Stimulated activated CD4-positive, alpha-beta T cell treated with anti-CD3 and anti-CD28 coated beads, Interleukin-4, amount 100 ng/mL, for 1 hour (primary cell): Measurements from ENCODE around the gene CDHR3.
"Not testable (repeated sequence)": the region's sequence is repeated elsewhere in the genome, so short reads cannot be mapped to it uniquely, and the experiment has no call there.

Experiments
- DNase-seq: peaks from one replicate; pipeline ENCODE4 v3.0.0-alpha.2; 2020

The CDHR3 gene

DNA sequence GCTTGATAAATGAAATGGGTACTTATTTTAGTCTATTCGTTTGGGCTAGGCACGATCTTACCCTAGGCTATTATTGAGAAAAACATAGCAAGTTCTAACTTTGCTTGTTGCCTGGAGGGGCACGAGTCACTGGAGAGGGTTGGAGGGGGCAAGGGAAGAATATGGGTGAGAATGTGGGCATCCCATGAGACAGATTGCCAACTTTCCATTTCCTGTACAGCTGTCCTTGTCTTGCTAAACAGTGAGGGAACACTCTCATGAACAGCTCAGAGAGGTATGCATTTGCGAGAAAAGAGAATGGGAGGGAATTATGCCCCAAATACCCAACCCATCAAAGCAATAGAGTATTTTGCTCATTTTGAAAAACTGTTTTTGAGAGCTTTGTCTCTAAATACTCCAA, 9.2 kb downstream of the CDHR3 start:
- DNase-seq = no peak

DNA sequence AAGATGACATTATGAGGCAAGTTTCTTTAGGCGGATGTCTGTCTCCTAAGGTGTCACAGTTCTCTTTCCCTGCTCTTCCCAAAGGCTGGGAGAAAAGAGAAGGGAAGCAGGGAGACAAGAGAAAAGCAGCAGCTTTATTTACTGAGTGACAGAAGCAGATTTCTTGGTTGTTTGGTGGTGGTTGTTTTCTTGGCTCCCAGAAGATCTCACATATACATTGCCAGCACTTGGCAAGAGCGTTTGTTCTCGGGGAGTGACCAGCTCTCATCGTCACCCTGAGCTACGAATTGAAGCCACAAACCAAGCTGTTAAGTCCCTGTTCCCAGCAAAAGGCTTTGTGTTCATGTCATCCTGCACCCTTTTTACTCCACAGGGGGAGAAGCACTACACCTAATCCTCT, 11.4 kb downstream of the CDHR3 start:
- no peak for DNase-seq

DNA sequence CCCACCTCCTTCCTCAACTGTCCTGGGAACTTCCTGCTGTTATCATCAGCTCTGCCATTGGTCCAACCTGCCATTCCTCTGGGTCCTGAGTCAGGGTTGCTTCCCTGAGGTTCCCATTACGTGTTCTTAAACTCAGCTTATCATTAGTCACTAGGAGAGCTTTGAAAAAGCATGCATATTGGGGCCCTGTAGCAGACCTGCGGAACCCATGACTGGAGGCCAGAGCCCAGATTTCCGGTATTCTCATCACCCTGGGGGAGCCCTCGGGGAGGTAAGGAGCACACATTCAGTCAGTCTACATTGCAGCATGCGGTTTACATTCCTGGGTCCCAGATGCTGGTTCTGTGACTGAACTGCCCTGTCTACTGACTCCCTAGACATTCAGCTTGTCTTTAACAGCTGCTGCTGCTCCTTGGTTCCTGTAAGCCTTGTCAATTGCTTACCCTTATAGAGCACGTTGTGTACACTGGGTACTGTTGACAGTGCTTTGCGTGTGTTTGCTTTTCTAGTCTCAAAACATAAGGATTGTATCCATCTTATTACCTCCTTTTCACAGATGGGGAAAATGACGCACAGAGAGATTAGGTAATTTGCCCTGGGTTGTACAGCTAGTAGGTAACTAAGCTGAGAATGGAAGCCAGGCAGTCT, 12.8 kb downstream of the CDHR3 start:
- no peak for DNase-seq

DNA sequence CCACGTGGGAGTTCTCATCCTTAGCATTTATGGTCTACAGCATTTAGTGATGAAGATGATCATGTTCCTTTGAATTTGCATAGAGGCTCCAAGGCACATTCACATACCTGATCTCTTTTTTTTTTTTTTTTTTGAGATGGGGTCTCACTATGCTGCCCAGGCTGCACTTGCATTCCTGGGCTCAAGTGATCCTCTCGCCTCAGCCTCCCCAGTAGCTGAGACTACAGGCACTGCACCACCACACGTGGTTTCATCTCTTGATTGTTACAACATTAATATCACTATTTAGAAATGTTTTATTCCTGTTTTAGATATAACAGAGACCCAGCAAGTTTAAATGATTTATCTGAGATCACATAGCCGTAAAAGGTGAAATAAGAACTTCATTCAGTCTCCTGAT, 13.8 kb downstream of the CDHR3 start:
- no peak for DNase-seq

DNA sequence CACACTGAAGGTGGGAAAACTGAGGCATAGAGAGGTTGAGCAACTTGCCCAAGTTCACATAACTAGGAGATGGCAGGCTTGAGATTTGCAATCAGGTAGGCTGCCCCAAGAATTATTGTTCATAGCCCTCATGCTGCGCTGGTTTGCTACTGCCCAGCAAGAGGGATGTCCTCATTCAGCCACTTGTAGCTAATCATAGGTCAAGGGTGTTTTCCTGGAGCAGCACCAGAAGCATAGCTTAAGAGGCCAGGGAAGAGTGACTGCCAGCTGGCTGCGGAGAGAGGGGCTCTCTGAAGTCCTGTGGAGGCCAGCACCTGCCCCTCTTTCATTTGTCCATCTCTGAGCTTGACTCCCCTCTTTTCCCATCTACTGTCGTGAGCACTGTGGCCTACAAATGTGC, 15.0 kb downstream of the CDHR3 start:
- no peak for DNase-seq

DNA sequence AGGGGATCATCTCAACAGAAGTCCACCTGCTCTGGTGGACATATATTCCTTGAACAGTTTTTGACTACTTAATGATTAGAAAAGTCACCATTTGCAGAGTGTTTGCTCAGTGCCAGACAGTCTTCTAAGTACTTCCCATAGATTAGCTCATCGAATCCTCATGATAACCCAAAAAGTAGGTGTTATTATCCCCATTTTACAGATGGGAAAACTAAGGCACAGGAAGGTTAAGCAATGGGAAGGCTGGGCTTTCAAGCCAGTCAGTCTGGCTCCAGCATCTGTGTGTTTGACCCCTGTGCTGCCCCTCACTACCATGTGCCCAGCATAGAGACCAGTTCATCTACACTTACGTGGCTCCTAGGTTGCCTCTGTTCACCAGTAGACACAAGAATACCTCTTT, 15.9 kb downstream of the CDHR3 start:
- DNase-seq = no peak

DNA sequence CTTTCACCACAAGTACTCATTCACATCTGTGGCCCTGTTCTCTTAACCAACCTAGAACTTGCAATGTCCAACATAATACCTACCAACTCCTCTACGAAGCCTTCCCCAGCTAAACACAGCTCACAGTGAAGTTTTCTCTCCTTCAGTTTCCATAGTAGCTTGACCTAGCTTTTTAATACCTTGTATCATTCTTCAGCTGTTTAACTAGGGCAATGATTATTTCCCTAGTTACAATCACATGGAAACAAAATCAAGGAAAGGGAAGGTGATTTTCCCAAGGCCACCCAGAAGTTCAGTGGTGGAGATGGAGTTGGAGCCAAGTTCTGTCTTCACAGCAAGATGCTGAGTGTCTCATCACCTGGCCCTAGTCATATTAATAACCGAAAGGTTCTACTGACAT, 16.3 kb downstream of the CDHR3 start:
- DNase-seq = no peak

DNA sequence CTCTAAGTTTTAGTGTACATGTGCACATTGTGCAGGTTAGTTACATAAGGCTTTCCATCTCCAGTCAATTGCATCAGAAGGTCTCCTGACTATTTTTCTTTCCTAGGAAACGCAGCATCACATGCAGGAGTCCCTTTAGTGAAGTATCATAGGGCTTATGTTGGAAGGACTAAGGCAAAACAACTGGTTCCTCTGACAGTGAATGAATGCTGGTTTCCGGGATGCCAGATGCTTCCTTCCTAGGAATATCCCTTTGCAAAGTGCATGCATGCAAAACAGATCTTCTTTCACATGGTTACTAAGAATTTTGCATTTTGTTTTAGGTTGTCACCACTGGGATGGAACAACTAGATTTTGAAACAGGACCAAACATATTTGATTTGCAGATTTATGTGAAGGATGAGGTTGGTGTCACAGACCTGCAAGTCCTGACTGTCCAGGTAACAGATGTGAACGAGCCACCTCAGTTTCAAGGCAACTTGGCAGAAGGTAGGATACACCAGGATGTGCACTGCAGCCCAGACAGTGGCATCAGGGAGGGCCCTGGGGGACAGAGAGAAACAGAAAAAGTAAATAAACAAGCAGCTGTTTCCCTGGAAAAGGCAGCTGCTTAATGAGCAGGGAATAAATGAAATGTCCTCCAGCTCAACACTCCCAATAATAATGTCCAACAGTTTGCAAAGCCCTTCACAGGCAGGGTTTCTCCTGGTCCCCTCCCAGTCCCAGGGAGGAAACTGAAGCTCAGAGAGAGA, 17.8 kb downstream of the CDHR3 start:
- no peak for DNase-seq

DNA sequence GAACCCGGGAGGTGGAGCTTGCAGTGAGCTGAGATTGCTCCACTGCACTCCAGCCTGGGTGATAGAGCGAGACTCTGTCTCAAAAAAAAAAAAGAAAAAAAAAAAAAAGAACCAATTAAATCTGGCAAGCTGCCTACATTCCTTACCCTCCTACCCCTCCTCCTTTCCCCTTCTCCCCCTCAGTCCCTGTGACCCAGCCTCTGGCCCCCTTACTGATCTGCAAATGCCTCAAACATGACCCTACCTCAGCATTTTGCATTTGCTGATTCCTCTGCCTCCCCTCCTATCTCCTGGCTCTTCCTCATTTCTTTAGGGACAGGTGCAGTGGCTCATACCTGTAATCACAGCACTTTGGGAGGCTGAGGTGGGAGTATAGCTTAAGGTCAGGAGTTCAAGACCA, 19.3 kb downstream of the CDHR3 start:
- DNase-seq = no peak

DNA sequence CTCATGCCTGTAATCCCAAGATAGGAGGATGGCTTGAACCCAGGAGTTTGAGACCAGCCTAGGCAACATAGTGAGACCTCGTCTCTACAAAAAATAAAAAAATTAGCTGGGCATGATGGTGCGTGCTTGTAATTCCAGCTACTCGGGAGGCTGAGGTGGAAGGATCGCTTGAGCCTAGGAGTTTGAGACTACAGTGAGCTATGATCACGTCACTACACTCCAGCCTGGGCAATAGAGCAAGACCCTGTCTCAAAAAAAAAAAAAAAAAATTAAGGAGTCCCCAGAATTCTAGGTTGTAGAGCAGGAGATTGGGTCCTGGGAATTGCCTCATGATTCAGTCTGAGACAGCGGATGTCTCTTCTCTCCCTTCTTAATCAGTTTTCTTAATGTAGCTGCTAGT, 21.7 kb downstream of the CDHR3 start:
- DNase-seq = not testable (repeated sequence)

DNA sequence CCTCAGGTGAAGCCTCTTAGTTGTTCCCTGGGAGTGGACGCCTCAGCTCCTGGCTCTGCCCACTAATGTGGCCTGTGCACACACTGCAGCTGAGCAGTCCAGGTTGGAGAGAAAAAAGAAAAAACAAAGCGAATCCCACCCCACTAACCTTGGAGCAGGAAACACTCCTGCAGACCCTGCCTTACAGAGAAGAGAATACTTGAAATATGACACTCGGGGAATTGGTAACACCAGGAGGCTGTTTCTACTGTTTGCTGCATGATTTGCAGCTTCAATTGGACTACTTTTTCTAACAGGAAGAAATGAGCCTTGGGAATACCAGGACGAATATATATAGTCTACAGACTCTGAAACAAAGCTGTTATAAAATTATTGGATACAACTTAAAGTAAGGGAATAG, 22.2 kb downstream of the CDHR3 start:
- DNase-seq = no peak

DNA sequence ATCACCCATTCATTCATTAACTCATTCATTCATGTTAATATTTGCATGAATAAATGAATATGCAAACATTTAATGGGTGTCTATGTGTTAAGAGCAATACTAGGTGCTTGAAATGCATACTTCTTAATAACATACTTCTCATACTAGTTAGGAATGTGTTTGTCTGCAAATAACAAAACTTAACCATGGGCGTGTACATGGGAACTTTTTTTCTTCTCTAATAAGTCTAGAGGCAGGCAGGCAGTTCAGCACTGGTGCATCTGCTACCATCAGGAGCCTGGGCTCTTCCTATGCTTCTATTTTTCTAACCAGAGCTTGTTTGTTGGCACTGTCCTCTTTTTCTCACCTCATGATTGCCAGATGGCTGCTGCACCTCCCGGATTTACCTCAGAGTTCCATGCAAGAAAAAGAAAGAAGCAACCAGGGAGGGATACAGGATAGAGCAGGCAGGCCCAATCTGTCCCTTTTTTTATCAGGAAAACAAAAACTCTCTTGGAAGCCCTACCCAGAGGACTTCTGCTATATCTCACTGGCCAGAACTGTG, 22.7 kb downstream of the CDHR3 start:
- no peak for DNase-seq

DNA sequence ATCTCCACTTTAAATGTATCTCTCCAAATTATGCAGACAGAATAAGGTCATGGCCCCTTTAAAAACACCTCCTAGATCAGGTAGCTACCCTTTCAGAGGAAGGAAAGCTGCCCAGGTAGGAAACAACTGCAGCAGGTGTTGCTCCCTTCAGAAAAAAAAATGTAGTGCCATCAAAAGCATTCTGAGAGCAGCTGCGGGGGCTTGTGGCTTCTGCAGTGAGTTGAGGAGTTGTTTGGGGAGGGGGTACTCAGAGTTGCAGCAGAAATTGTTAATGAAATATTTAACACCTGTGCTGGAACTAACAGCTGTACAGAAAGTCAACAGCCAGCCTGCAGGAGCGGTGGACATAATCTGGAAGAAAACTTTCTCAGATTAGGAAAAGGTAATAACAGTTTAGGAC, 24.0 kb downstream of the CDHR3 start:
- no peak for DNase-seq

DNA sequence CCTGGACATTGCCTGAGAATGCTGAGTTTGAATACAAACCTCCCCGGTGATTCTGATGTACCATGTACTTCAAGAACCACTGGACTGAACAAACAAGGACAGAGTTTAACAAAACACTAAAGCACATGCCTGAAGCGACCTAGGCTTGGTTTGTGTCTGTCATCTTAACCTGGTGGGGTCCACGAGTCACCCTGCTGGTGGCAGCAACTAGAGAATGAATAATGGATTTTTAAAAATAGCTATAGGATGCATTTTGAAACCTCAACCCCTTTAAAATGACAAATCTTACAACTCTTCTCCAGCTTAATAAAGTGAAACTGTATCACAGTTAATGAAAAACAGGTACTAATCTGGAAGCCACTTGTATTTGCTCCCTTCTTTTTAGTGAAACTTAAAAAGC, 25.2 kb downstream of the CDHR3 start:
- DNase-seq = no peak

DNA sequence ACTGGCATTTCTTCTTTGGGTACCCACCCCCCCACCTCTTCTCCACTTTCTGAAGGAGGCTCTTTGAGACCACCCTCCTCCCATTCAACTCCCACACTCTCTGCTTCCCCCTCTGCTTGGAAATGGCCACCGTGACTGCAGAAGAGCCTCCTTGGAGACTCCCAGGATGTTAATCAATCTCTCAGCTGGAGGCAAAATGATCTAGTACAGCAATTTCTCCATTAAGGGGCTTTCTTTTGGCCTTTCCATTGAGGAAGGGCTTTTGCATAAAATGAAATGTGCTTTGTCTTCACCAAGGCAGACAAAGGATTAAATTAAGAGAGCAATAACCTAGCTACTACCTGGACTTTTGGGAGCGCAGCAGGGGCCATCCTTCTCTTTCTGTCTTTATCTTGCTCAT, 26.1 kb downstream of the CDHR3 start:
- no peak for DNase-seq

DNA sequence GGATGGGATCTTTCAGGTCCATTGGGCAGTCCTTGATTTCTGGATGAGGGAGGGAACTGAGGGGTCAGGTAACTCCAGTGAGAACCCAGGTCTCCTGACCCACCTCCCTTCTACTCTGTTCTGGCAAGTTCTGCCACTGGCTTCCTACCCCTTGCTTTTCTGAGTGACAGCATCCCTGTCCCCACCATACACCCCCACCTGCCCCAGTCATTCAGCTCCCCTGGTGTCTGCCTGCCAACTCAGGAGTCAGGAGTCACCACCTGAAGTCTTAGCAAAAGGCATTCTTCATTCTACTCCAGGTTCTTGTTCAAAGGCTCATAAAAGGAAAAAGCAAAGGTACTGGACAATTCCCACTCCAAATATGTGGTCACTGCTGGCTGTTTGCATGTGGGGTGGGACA, 26.6 kb downstream of the CDHR3 start:
- no peak for DNase-seq

DNA sequence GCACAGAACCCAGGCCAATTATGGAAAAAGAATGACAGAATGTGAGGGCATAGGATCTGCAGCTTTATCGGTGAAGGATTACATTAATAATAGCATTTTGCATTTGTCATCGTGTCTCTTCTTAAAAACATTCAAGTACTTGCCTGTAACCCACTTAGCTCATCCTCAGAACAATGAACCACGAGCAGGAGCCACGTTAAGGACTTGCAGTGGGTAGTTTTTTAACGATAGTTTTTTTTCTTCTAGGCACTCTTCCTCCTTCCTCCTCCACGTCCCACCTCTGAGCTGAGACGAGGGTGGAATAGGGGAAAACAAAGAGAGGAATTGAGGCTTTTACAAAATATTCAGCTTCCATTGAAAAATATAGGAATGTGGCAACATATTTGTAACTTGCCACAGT, 27.1 kb downstream of the CDHR3 start:
- no peak for DNase-seq

DNA sequence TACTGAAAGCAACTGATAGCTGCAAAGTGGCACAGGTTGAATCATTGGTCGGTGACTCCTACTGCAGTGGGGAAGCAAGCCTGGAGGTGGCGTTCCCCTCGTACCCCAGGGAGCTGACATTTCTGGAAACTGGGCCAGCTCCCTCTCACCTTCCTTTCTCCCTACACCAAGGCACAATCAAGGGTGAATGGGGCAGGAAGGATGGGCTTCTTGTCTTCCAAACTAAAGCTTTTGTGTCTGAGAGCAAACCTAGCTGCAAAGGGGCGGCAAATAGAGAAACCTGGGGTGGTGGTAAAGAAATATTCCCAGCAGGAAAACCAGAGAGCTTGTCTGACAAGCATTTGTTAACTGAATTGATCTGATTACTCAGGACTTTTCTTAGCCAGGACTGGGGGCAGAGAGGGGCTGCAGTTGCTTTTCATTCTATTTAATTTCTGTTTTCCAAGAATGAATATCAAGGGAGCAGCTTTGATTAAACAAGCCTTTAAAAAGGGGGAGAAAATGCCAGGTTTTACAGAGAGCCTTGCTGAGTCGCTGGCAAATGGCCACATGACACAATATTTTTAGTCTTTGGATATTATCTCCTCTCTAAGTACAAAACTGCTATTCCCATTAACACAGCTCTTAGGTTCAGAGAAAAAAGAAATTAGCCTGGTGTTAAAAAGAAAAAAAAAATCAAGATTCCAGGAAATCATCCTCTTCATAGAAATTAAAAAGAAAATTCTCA, 27.8 kb downstream of the CDHR3 start:
- DNase-seq = no peak

DNA sequence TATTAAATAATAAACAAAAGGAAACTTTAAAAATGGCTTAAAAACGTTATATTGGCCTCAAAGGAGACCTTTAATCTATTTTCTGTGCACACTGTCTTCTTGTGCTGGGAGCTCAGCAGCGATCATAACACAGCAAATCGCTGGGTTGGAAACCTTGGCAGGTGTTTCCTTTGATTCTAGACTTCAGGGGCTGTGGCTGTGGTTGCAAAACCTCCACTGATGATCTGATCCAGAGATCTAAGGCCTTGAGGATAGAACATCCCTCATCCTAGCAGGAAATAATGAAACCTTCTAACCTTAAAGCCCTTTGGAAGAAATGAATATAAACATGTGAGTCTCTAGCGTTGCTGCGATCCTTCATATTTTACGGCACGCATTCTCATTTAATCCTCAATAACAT, 29.8 kb downstream of the CDHR3 start:
- no peak for DNase-seq

DNA sequence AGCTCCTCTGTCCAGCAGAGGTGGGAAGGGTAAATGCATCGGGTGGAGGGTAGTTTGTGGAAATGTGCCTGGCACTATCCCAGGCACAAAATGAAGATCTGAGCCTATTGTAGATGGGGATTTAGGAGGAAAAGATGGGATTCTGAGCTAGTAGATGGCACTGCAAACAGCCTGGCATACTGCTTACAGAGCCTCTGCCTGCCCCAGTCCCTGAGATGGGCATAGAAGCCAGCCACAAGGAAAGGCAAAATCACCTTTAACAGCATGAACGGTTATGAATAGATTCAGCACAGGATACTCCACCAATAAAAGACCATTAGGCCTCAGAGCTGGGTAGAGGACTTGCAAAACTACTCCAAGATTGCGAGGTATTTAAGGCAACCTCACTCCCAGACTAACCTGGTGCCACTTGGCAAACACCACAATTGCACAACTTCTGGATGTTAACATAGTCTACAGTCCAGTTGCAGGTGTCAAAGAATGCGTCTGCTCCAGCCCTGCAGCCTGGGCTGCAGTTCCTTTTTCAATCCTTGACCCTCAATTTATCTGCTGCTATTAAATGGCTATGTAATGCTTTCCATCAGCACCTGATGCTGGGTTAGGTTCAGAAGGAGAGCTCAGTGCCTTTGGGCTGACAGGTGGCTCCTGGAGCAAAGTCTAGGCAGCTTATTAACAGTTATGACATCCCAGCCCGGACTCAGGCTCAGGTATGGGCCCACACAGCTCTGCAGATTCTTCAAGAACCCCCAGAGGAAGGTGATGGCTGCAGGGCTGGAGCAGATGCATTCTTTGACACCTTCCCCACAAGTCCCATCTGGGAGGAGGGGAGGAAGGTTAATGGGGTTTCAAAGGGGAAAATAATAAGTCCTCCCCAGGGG, 34.0 kb downstream of the CDHR3 start:
- no peak for DNase-seq

DNA sequence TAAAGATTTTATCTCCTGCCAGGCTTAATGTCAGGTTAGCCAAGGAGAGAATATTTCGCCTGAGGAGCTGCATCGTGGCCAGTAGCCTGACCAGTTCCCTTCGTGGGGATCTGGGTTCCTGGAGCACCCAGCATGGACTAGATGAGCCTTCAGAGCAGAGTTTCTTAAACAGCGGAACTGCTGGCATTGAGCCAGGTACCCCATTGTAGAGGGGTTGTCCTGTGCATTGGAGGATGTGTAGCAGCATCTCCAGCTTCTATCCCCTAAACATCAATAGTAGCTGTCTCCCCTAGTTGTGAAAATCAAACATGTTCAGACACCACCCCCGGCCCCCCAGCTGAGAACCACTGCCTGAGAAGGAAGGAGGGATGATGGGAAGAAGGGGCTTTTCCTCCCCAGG, 36.2 kb downstream of the CDHR3 start:
- DNase-seq = no peak

DNA sequence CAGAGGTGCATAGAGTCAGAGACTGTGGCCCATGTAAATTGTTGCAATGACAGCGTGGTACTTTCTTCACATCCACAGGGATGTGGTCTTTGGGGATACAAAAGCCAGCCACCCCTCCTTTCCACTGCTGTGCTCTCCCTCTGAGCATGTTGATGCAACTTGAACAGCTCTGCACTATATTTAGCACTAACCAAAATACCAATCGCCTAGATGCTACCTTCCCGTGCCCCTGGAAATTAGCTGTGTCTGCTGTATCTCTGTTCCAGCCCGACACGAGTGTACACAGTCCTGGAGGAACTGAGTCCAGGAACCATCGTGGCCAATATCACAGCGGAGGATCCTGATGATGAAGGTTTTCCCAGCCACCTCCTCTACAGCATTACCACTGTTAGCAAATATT, 38.1 kb downstream of the CDHR3 start:
- DNase-seq = no peak

DNA sequence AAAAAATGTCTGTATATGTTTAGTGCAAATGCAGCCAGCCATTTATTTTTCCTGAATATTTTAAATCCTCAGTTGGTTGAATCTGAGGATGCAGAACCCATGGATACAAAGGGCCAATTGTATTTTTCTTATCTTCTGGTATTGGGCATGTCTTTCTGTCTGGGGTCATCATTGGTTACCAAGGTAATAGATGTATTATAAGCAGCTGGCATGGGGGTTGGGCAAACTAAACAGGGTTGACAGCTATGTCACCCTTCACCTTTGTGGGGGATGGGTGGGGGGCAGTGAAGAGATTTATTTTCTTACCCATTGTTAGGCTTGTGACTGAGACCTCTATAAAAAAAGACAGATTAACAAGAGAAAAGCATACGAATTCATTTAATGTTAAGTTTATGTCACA, 38.8 kb downstream of the CDHR3 start:
- DNase-seq = no peak
